ENCODE measurements around the gene CTIF. TPM values are rescaled to one million over a fixed set of nuclear protein-coding genes. Genes with fewer than 3 reads are reported as not detected.
A peak's percentile ranks its signal among the peaks of the same experiment; 100 is the strongest.

Gene CTIF
- polyA plus RNA-seq, 4 donors, result 8.1 to 22.6 (median 11.3) TPM

DNA sequence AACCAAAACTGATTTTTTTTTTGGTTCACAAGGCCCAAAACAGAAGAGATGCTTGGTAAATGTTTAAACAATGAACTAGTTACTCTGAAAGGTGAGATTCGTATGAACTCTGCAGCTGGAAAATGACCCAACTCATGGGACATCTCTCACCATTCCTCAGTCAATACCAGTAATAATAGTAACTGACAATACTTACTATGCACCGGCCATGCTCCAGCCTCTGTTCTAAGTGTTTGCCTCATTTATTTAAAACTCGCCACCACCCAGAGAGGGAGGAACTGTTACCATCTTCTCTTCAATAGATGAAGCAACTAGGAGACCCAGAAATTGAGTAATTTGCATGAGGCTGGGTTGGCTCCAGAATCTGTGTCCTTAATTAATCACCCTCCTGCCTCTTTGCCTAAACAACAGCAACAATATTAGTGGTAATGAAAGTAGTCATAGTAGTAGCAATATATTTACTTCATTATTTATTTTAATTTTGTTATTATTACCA is 130.4 kb downstream of the CTIF start:
- H3K27me3 ChIP-seq (ENCODE audit: control insufficient read depth in 3 of 3, insufficient read depth in 3 of 3, low read length in 3 of 3), result no peaks in the 10 kb centered on the region
- H3K4me1 ChIP-seq (ENCODE audit: control insufficient read depth in 3 of 3, insufficient read depth in 2 of 3, low read depth in 1 of 3, low read length in 2 of 3), result peaks cover 0 to 21% (median 7%) of the 10 kb centered on the region in 3 donors
- no peak for DNase-seq
- no peak for FAIRE-seq
- no peak overlapping the region for H3K27ac ChIP-seq (ENCODE audit: low read depth in 1 of 3, low read length in 2 of 3)
- peaks cover 0 to 36% (median 0%) of the 10 kb centered on the region in 3 donors for H3K36me3 ChIP-seq (ENCODE audit: control insufficient read depth in 3 of 3, insufficient read depth in 2 of 3, low read depth in 1 of 3, low read length in 3 of 3)
- H3K9me3 ChIP-seq (ENCODE audit: control insufficient read depth in 2 of 2, insufficient read depth in 1 of 2, low read depth in 1 of 2, low read length in 1 of 2), result peaks cover 0 to 16% of the 10 kb centered on the region in 2 donors
- whole genome bisulfite sequencing, 3 donors, result 86 to 91% (median 89%) methylated on average over 3 of the region's 3 CpGs
- H3K4me3 ChIP-seq (ENCODE audit: low read depth in 1 of 3, low read length in 3 of 3), result no peak overlapping the region

DNA sequence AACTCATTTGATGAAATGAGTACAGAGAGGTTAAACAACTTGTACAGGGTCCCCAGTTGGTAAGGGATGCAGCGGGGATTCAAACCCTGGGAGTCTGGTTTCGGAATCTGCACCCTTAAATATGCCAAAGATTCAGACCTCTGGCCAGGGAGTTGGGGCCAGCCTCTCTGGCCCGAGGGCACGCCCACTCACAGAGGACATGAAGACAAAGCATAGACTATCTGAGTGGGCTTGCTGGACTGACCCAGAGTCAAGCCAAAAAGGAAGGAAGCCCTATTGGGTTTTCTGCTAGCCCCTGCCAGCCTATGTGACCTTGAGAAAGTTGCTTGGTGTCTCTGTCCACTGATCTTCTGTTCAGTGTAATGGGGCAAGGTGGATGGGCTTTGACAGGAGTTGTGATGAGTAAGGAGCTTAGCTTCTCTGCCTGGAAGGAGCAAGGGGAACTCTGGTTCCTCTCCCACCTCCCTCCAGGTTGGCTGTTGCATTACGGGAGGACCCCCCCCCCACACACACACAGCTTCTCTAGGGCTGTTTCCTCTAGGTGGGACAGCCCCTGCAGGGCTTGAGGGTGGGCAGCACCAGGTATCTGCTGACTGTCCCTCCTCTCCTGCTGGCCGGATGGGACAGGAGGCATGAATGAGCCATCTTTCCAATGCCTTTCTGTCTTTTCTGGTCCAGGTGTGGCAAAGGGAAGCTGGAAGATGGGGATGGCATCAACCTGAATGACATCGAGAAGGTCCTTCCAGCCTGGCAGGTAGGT is 131.3 kb downstream of the CTIF start:
- H3K4me1 ChIP-seq (ENCODE audit: control insufficient read depth in 3 of 3, insufficient read depth in 2 of 3, low read depth in 1 of 3, low read length in 2 of 3), result peaks cover 0 to 31% (median 12%) of the 10 kb centered on the region in 3 donors
- DNase-seq, result no peak
- H3K27ac ChIP-seq (ENCODE audit: low read depth in 1 of 3, low read length in 2 of 3), result no peak overlapping the region
- H3K36me3 ChIP-seq (ENCODE audit: control insufficient read depth in 3 of 3, insufficient read depth in 2 of 3, low read depth in 1 of 3, low read length in 3 of 3), result peaks cover 0 to 32% (median 0%) of the 10 kb centered on the region in 3 donors
- WGBS, 3 donors, result 93 to 98% (median 97%) methylated on average over 7 of the region's 7 CpGs
- H3K27me3 ChIP-seq (ENCODE audit: control insufficient read depth in 3 of 3, insufficient read depth in 3 of 3, low read length in 3 of 3), result no peaks in the 10 kb centered on the region
- peaks cover 0 to 16% of the 10 kb centered on the region in 2 donors for H3K9me3 ChIP-seq (ENCODE audit: control insufficient read depth in 2 of 2, insufficient read depth in 1 of 2, low read depth in 1 of 2, low read length in 1 of 2)
- FAIRE-seq, result no peak
- no peak overlapping the region for H3K4me3 ChIP-seq (ENCODE audit: low read depth in 1 of 3, low read length in 3 of 3)

GRCh38 chr18:48670751-48671560 is 132.1 kb downstream of the CTIF start:
- no peak overlapping the region for H3K4me3 ChIP-seq (ENCODE audit: low read depth in 1 of 3, low read length in 3 of 3)
- H3K9me3 ChIP-seq (ENCODE audit: control insufficient read depth in 2 of 2, insufficient read depth in 1 of 2, low read depth in 1 of 2, low read length in 1 of 2), result peaks cover 0 to 16% of the 10 kb centered on the region in 2 donors
- peak in 1 of 2 donors; percentile 19 for DNase-seq
- no peak overlapping the region for H3K27ac ChIP-seq (ENCODE audit: low read depth in 1 of 3, low read length in 2 of 3)
- no peak for FAIRE-seq
- peaks cover 0 to 30% (median 0%) of the 10 kb centered on the region in 3 donors for H3K36me3 ChIP-seq (ENCODE audit: control insufficient read depth in 3 of 3, insufficient read depth in 2 of 3, low read depth in 1 of 3, low read length in 3 of 3)
- H3K27me3 ChIP-seq (ENCODE audit: control insufficient read depth in 3 of 3, insufficient read depth in 3 of 3, low read length in 3 of 3), result no peaks in the 10 kb centered on the region
- WGBS, 3 donors, result 86 to 94% (median 87%) methylated on average over 4 of the region's 4 CpGs
- peaks cover 0 to 34% (median 12%) of the 10 kb centered on the region in 3 donors for H3K4me1 ChIP-seq (ENCODE audit: control insufficient read depth in 3 of 3, insufficient read depth in 2 of 3, low read depth in 1 of 3, low read length in 2 of 3)

- H3K9me3 ChIP-seq (ENCODE audit: control insufficient read depth in 2 of 2, insufficient read depth in 1 of 2, low read depth in 1 of 2, low read length in 1 of 2), result peaks cover 0 to 16% of the 10 kb centered on the region in 2 donors
- H3K4me1 ChIP-seq (ENCODE audit: control insufficient read depth in 3 of 3, insufficient read depth in 2 of 3, low read depth in 1 of 3, low read length in 2 of 3), result peaks cover 0 to 36% (median 12%) of the 10 kb centered on the region in 3 donors
- no peak overlapping the region for H3K4me3 ChIP-seq (ENCODE audit: low read depth in 1 of 3, low read length in 3 of 3)
- H3K36me3 ChIP-seq (ENCODE audit: control insufficient read depth in 3 of 3, insufficient read depth in 2 of 3, low read depth in 1 of 3, low read length in 3 of 3), result peaks cover 0 to 28% (median 0%) of the 10 kb centered on the region in 3 donors
- WGBS, 3 donors, result 85 to 90% (median 89%) methylated on average over 1 of the region's 1 CpG
- H3K27me3 ChIP-seq (ENCODE audit: control insufficient read depth in 3 of 3, insufficient read depth in 3 of 3, low read length in 3 of 3), result no peaks in the 10 kb centered on the region
- FAIRE-seq (no peak), DNase-seq (no peak)
- H3K27ac ChIP-seq (ENCODE audit: low read depth in 1 of 3, low read length in 2 of 3), result no peak overlapping the region
These were observed 132.7 kb downstream of the CTIF start for GRCh38 chr18:48671561-48671945.

GRCh38 chr18:48672671-48673340 is 134.0 kb downstream of the CTIF start:
- no peak for FAIRE-seq
- Histone ChIP-seq H3K27ac (ENCODE audit: low read depth in 1 of 3, low read length in 2 of 3) (peak overlapping the region in 2 of 3 donors; percentile 77 to 83), H3K4me1 (ENCODE audit: control insufficient read depth in 3 of 3, insufficient read depth in 2 of 3, low read depth in 1 of 3, low read length in 2 of 3) (peaks cover 0 to 33% (median 10%) of the 10 kb centered on the region in 3 donors), H3K36me3 (ENCODE audit: control insufficient read depth in 3 of 3, insufficient read depth in 2 of 3, low read depth in 1 of 3, low read length in 3 of 3) (peaks cover 0 to 26% (median 0%) of the 10 kb centered on the region in 3 donors), H3K9me3 (ENCODE audit: control insufficient read depth in 2 of 2, insufficient read depth in 1 of 2, low read depth in 1 of 2, low read length in 1 of 2) (peaks cover 0 to 16% of the 10 kb centered on the region in 2 donors), H3K27me3 (ENCODE audit: control insufficient read depth in 3 of 3, insufficient read depth in 3 of 3, low read length in 3 of 3) (no peaks in the 10 kb centered on the region), H3K4me3 (ENCODE audit: low read depth in 1 of 3, low read length in 3 of 3) (no peak overlapping the region)
- WGBS, 3 donors, result 58 to 79% (median 66%) methylated on average over 6 of the region's 6 CpGs
- DNase-seq, result peak; percentile 37 to 49

- H3K36me3 ChIP-seq (ENCODE audit: control insufficient read depth in 3 of 3, insufficient read depth in 2 of 3, low read depth in 1 of 3, low read length in 3 of 3), result peaks cover 0 to 20% (median 0%) of the 10 kb centered on the region in 3 donors
- H3K9me3 ChIP-seq (ENCODE audit: control insufficient read depth in 2 of 2, insufficient read depth in 1 of 2, low read depth in 1 of 2, low read length in 1 of 2), result peaks cover 0 to 16% of the 10 kb centered on the region in 2 donors
- H3K27ac ChIP-seq (ENCODE audit: low read depth in 1 of 3, low read length in 2 of 3), result peak overlapping the region; percentile 55 to 83 (median 77)
- FAIRE-seq (no peak), DNase-seq (no peak)
- no peaks in the 10 kb centered on the region for H3K27me3 ChIP-seq (ENCODE audit: control insufficient read depth in 3 of 3, insufficient read depth in 3 of 3, low read length in 3 of 3)
- H3K4me3 ChIP-seq (ENCODE audit: low read depth in 1 of 3, low read length in 3 of 3), result no peak overlapping the region
- peaks cover 0 to 30% (median 10%) of the 10 kb centered on the region in 3 donors for H3K4me1 ChIP-seq (ENCODE audit: control insufficient read depth in 3 of 3, insufficient read depth in 2 of 3, low read depth in 1 of 3, low read length in 2 of 3)
- WGBS, 3 donors, result 55 to 72% (median 63%) methylated on average over 3 of the region's 3 CpGs
These were observed 134.6 kb downstream of the CTIF start for GRCh38 chr18:48673456-48673852.

- Histone ChIP-seq H3K9me3 (ENCODE audit: control insufficient read depth in 2 of 2, insufficient read depth in 1 of 2, low read depth in 1 of 2, low read length in 1 of 2) (peaks cover 0 to 16% of the 10 kb centered on the region in 2 donors), H3K4me1 (ENCODE audit: control insufficient read depth in 3 of 3, insufficient read depth in 2 of 3, low read depth in 1 of 3, low read length in 2 of 3) (peaks cover 0 to 30% (median 10%) of the 10 kb centered on the region in 3 donors), H3K27ac (ENCODE audit: low read depth in 1 of 3, low read length in 2 of 3) (peak overlapping the region; percentile 74 to 83 (median 77)), H3K4me3 (ENCODE audit: low read depth in 1 of 3, low read length in 3 of 3) (no peak overlapping the region), H3K27me3 (ENCODE audit: control insufficient read depth in 3 of 3, insufficient read depth in 3 of 3, low read length in 3 of 3) (no peaks in the 10 kb centered on the region), H3K36me3 (ENCODE audit: control insufficient read depth in 3 of 3, insufficient read depth in 2 of 3, low read depth in 1 of 3, low read length in 3 of 3) (peaks cover 0 to 15% (median 0%) of the 10 kb centered on the region in 3 donors)
- 41 to 65% (median 48%) methylated on average over 9 of the region's 9 CpGs for WGBS, 3 donors
- DNase-seq (peak; percentile 91 to 95), FAIRE-seq (no peak)
These were observed 135.3 kb downstream of the CTIF start for GRCh38 chr18:48673853-48674721.

Measured in small intestine (tissue), 7 donors.